ENCODE results near the gene CNTN5.

Gene CNTN5

DNA sequence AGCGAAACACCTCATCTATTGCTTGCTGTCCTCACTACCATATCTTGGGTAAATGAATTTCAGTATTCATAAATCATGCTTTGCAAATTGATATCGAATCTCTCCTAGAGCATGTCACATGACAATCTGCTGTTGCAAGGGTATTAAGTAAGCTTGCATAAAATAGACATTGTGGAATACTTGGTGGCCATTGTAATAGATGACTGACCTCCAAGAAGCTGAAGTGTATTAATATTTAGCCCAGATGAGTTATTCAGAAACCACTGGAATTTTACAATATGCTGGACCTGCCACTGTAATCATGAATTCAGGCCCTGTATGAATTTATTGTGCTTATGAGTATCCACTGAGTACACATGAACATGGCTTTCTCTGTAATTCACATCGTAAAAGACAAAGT is 1376.7 kb downstream of the CNTN5 start:
- no peak for DNase-seq (ENCODE audit: low read depth in 1 of 2, low spot score in 1 of 2)

DNA sequence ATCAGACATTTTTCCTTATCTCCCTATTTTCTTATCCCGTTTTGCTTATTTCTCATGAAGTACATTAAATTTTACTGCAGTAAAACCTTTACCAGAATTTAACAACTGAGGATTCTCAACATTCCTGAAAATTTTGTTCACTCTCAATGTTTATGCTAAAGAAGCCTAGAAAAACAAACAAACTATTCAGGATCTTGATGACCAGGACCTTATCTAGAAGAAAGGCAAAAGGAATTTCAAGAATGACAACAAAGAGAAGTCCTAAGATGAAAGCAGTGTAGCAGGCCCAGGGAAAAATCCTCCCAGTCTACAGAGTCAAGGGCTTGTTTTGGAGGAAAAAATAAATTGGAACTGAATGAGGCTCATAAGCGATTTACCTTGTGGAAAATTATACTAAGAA is 1383.1 kb downstream of the CNTN5 start:
- DNase-seq (ENCODE audit: low read depth in 1 of 2, low spot score in 1 of 2), result no peak

DNA sequence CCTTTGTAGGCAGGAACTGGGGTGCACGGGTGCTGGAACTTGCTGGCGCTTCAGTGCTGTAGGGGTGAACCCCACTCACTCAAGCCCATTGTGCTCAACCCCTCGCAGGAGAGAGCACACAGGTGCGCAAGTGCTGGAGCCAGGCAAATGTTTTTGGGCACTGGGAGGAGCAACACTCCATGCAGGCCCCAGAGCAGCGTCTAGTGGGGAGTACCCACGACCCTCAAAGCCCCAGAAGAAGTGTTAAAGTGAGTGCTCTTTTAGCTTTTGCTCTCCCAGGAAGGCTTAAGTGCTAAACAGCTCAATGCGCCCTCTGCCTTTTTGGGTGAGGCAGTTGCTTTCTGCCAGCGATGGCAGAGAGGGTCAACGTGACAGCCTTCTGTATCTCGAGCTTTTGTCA is 1384.2 kb downstream of the CNTN5 start:
- DNase-seq (ENCODE audit: low read depth in 1 of 2, low spot score in 1 of 2), result no peak
